ENCODE data around the gene KLHDC9.
A peak's percentile ranks its signal among the peaks of the same experiment; 100 is the strongest.

Gene KLHDC9

GRCh38 chr1:161089938-161090337 lies 8.2 kb upstream of the KLHDC9 start:
- peak overlapping the region; percentile 61 for H3K4me3 ChIP-seq (ENCODE audit: low read depth, low read length)
- TF ChIP-seq CTCF (IDR thresholded peaks at IDR 0.05; ENCODE audit: control insufficient read depth, extremely low read depth, insufficient read depth) = no peak
- DNase-seq (ENCODE audit: low read depth) = no peak

- no peak for TF ChIP-seq CTCF (IDR thresholded peaks at IDR 0.05; ENCODE audit: control insufficient read depth, extremely low read depth, insufficient read depth)
- no peak for DNase-seq (ENCODE audit: low read depth)
- no peak overlapping the region for H3K4me3 ChIP-seq (ENCODE audit: low read depth, low read length)
Measured at GRCh38 chr1:161090617-161091016, 7.5 kb upstream of the KLHDC9 start.

GRCh38 chr1:161091093-161091492 lies 7.1 kb upstream of the KLHDC9 start:
- H3K4me3 ChIP-seq (ENCODE audit: low read depth, low read length) = no peak overlapping the region
- no peak for DNase-seq (ENCODE audit: low read depth)
- TF ChIP-seq CTCF (IDR thresholded peaks at IDR 0.05; ENCODE audit: control insufficient read depth, extremely low read depth, insufficient read depth) = no peak

- DNase-seq (ENCODE audit: low read depth) = no peak
- TF ChIP-seq CTCF (IDR thresholded peaks at IDR 0.05; ENCODE audit: control insufficient read depth, extremely low read depth, insufficient read depth) = no peak
- no peak overlapping the region for H3K4me3 ChIP-seq (ENCODE audit: low read depth, low read length)
Measured at GRCh38 chr1:161091796-161092507, 6.2 kb upstream of the KLHDC9 start.

- TF ChIP-seq CTCF (IDR thresholded peaks at IDR 0.05; ENCODE audit: control insufficient read depth, extremely low read depth, insufficient read depth) = no peak
- DNase-seq (ENCODE audit: low read depth) = no peak
- H3K4me3 ChIP-seq (ENCODE audit: low read depth, low read length) = no peak overlapping the region
Measured at GRCh38 chr1:161092621-161093028, 5.5 kb upstream of the KLHDC9 start.

GRCh38 chr1:161094481-161094880 lies 3.7 kb upstream of the KLHDC9 start:
- no peak for TF ChIP-seq CTCF (IDR thresholded peaks at IDR 0.05; ENCODE audit: control insufficient read depth, extremely low read depth, insufficient read depth)
- H3K4me3 ChIP-seq (ENCODE audit: low read depth, low read length) = no peak overlapping the region

GRCh38 chr1:161095230-161095629 lies 2.9 kb upstream of the KLHDC9 start:
- no peak overlapping the region for H3K4me3 ChIP-seq (ENCODE audit: low read depth, low read length)
- no peak for TF ChIP-seq CTCF (IDR thresholded peaks at IDR 0.05; ENCODE audit: control insufficient read depth, extremely low read depth, insufficient read depth)
- DNase-seq (ENCODE audit: low read depth) = no peak

More at GRCh38 chr1:161094481-161094880, 3.7 kb upstream of the KLHDC9 start:
- DNase-seq (ENCODE audit: low read depth) = no peak
